Loucy (cell line): Measurements from ENCODE around the gene RRAD.

Experiments
- CTCF ChIP-seq: fragments of 200-600 bp; sonication (generic); conservative IDR thresholded peaks from 2 replicates; pipeline ENCODE4 v1.5.1; 2014; ENCODE audit warnings: mild to moderate bottlenecking, antibody characterized with exemption, low read length
- EZH2phosphoT487 ChIP-seq: fragments of 200-600 bp; IDR thresholded peaks from 2 replicates; pipeline ENCODE4 v1.6.1; 2018; ENCODE audit warnings: antibody characterized with exemption, mild to moderate bottlenecking, moderate library complexity, borderline replicate concordance

GRCh38 chr16:66910175-66910940 lies 15.0 kb downstream of the RRAD start:
- TF ChIP-seq CTCF (no peak), EZH2phosphoT487 (no peak)
